ENCODE results near the gene ESR1.
A peak's percentile ranks its signal among the peaks of the same experiment; 100 is the strongest.

The ESR1 gene

DNA sequence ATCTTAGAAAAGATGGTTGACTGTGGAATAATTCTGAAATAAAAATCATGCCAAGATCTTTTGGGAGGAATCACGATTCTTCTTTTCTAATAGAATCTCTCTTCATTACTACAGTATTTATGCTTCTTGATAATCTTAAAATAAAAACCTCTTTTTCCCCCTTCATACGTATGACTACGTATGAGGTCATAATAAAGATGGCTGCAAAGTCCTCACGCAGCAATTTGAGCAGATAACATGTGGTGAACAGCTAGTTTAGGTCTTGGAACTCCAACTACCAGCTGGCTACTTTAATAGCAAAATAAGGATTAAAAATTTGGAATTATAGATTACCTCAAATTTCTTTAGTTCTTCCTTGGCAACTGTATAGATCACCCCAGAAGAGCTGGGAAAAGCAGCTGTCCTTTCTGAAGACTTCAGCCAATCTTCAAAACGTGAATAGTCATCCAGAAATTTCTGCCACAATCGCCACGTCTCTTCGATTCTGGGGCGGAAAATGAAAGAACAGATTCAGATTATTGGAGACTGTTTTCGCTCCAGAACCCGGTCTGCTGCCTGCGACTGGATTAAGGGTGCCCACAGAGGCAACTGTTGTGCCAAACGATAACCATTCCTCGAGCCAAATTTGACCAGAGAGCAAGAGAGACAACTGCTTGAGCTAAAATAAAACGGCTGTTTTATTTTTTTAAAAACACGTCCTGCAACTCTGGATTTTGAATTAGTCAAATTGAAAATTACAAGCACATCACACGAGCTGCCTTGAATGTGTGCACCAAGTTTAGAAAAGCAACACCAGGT, 347.3 kb downstream of the ESR1 start:
- H3K9me3 Mint-ChIP-seq: no peaks in the 10 kb centered on the region
- H3K27me3 Mint-ChIP-seq: no peaks in the 10 kb centered on the region
- no peak overlapping the region for H3K27ac Mint-ChIP-seq
- peaks cover 11% of the 10 kb centered on the region for H3K36me3 Mint-ChIP-seq
- H3K4me3 Mint-ChIP-seq: no peak overlapping the region
- H3K4me1 Mint-ChIP-seq: peaks cover 4% of the 10 kb centered on the region

DNA sequence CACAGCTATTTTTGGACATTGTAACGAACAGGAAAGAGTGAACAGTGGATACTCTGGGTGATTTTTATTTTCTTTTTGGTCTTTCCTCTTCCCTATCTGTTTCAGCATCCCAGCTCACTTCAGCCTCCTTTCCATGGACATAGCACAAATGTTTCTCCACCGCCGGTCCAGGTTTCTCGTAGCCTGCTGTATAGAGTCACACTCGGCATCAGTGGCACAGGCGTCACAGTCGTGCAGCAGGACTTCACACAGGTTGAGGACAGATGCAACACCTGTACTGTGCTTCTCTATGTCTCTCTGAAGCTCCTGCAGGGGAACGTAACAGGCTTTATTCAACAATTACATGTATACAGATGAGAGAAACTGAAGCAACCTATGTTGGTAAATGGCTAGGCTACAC, 348.3 kb downstream of the ESR1 start:
- Mint-ChIP-seq H3K27ac (peak overlapping the region; percentile 25), H3K9me3 (no peaks in the 10 kb centered on the region), H3K36me3 (peaks cover 14% of the 10 kb centered on the region), H3K27me3 (no peaks in the 10 kb centered on the region), H3K4me3 (no peak overlapping the region), H3K4me1 (peaks cover 13% of the 10 kb centered on the region)

DNA sequence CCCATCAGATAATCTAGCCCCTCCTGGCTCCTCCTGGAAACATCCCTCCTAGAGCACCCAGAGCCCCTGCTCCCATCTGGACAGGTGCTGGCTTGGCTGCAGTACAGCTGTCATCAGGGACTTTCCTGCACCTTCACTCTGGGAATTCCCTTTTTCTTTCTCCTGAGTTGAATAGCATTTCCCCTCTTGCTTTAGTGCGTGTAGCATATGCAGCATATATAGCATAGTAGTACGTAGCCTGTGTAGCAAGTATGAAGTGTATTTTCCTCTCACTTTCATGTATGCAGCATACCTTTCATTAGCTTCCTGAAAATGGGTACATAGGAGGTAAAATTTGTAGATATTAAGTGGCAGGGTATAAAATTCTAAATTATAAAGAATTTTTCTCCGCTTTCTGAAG, 352.9 kb downstream of the ESR1 start:
- Mint-ChIP-seq H3K36me3 (peaks cover 15% of the 10 kb centered on the region), H3K4me1 (peaks cover 32% of the 10 kb centered on the region)

DNA sequence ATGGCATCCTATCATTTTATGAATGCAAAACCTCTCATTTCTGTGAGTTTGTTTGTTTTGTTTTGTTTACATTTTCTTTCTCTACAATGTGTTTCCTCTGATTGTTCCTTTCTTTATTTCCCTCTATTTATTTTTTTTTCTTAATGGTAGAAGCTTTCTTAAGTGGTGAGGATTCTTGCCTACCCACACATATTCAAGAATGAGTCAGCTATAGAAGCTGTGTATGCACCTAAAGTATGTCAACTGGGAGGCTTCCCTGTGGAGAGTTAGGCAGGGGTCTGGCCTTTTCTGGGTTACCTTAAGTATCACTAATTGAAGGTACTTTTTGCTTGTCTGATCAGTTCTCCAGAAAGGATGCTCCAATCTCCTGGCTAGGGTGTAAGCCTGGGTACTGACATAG, 354.0 kb downstream of the ESR1 start:
- Mint-ChIP-seq H3K4me3 (peak overlapping the region; percentile 1), H3K4me1 (peaks cover 33% of the 10 kb centered on the region), H3K36me3 (peaks cover 14% of the 10 kb centered on the region), H3K9me3 (no peaks in the 10 kb centered on the region), H3K27me3 (no peaks in the 10 kb centered on the region), H3K27ac (peak overlapping the region; percentile 89)

More for the DNA sequence above, 352.9 kb downstream of the ESR1 start:
- Mint-ChIP-seq H3K27me3 (no peaks in the 10 kb centered on the region), H3K4me3 (peak overlapping the region; percentile 43), H3K9me3 (no peaks in the 10 kb centered on the region), H3K27ac (peak overlapping the region; percentile 98)

DNA sequence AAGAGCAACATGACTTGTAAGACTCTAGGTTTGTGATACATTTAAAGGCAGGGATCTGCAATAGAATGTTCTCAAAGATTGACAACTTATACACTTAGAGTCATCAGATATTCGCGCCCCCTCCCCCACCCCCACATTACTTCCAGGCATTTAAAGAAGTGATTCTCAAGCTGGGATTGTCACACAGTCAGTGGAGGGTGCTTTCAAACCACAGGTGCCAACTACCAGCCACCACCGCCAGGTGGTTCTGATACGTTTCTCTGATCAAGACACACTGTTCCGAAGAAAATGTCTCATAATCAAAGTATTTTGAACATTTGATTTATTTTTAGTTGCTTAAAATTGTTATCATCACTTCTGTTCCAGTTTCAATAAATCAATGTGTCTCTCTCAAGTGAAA, 357.5 kb downstream of the ESR1 start:
- peaks cover 43% of the 10 kb centered on the region for H3K4me1 Mint-ChIP-seq
- peaks cover 17% of the 10 kb centered on the region for H3K36me3 Mint-ChIP-seq
- H3K27ac Mint-ChIP-seq: no peak overlapping the region
- no peak overlapping the region for H3K4me3 Mint-ChIP-seq
- H3K27me3 Mint-ChIP-seq: no peaks in the 10 kb centered on the region
- H3K9me3 Mint-ChIP-seq: no peaks in the 10 kb centered on the region

DNA sequence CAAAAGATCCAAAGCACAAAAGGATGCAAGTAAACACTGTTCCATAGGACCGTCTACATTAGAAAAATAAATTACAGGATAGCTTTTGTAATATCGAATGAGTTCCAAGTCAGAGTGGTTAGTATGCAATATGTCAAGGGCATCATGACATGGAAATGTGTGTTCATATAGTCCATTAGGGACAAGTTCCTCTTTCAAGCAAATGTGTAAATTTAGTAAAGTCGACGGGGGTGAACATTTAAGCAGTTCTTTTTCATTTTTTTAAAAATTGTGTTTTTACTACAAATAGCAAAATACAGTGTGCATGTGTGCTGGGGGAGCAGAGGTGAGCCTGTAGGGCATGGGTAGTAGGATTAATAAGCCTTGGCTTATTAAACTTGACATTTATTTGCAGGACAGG, 359.0 kb downstream of the ESR1 start:
- Mint-ChIP-seq H3K27me3 (no peaks in the 10 kb centered on the region), H3K9me3 (peaks cover 4% of the 10 kb centered on the region), H3K4me1 (peaks cover 45% of the 10 kb centered on the region), H3K27ac (no peak overlapping the region), H3K4me3 (no peak overlapping the region), H3K36me3 (peaks cover 25% of the 10 kb centered on the region)

DNA sequence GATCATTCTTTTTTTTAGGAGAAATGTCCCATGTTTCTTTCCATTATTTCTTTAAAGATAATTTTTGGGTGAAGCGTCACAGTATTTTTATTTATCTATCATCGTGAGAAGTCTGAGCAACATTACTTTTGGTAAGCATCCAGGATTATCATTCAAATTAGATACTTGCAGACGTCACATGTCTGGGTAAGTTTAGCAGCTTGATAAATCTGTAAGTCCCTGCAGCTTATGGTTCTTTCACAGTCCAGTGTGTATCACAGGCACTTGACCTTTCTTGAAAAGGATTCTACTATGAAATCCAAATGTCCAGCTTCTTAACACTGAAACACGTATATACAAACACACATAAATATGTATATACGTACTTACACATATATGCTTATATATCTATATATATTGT, 359.4 kb downstream of the ESR1 start:
- H3K9me3 Mint-ChIP-seq: peaks cover 5% of the 10 kb centered on the region

DNA sequence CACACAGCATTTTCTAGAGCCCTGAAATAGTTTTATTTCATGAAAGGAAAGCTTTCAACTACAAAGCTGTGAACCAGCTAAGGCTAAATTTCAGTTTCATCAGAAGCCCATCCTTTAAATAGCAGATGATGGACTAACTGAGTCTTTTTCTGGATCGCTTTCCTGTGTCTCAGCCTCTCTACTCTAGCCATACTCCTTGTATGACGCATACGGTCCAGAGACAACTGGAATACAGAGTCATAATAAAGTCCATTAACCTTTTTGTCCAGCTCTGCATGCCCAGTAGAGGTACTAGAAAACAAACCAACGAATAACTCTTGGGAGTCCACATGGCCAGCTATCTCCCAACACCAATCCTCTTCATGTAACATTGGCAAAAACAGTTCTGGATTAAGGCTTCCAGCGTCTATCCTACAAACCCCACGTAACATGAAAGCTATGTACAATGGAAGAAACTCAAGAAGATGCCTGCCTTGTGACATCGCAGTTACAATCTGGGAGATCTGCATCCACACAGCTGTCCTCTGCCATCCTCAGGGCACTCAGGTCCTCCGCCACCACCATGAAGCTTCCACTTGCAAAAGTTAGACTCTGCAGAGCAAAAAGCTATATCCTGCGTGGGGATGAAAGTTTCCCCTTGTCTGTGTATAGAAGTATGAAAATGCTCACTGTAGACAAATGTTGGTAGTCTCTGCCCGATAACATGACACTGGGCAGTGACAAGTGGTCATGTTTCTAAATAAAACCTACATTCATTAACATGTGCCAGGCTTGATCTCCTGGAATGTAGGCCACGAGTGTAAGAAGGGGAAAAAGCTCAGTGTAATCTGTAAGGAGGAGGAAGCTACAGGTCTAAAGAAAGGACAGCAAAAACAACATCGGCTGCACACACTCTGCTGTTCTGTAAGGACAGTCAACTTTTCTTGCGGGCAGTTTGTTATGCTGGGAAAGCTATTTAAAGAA, 360.4 kb downstream of the ESR1 start:
- Mint-ChIP-seq H3K27me3 (no peaks in the 10 kb centered on the region), H3K4me3 (no peak overlapping the region), H3K36me3 (peaks cover 23% of the 10 kb centered on the region), H3K9me3 (peaks cover 5% of the 10 kb centered on the region), H3K4me1 (peaks cover 45% of the 10 kb centered on the region), H3K27ac (peak overlapping the region; percentile 95)

More for the DNA sequence above, 359.4 kb downstream of the ESR1 start:
- H3K4me3 Mint-ChIP-seq: no peak overlapping the region
- H3K27ac Mint-ChIP-seq: no peak overlapping the region
- H3K4me1 Mint-ChIP-seq: peaks cover 45% of the 10 kb centered on the region
- peaks cover 26% of the 10 kb centered on the region for H3K36me3 Mint-ChIP-seq
- no peaks in the 10 kb centered on the region for H3K27me3 Mint-ChIP-seq

DNA sequence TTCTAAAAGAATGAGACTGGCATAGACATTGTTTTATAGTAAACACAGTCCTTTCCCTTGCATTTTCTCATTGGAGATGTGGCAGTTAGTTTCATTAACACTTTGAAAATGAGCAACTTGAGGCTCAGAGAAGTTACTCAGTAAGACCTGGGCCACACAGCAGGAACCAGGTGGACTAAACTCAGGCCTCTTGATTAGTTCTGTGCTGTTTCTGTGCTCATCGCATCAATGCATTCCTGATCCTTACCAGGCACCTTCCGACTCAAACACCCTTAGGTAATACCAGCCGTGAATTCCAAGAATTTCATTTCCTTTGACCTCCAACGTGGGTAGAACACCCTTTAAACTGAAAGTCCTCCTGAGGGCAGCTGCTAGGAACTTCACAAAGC, 362.8 kb downstream of the ESR1 start:
- H3K27me3 Mint-ChIP-seq: no peaks in the 10 kb centered on the region
- peaks cover 58% of the 10 kb centered on the region for H3K4me1 Mint-ChIP-seq
- H3K27ac Mint-ChIP-seq: peak overlapping the region; percentile 96
- peaks cover 34% of the 10 kb centered on the region for H3K36me3 Mint-ChIP-seq
- H3K9me3 Mint-ChIP-seq: peaks cover 5% of the 10 kb centered on the region
- peak overlapping the region; percentile 85 for H3K4me3 Mint-ChIP-seq

DNA sequence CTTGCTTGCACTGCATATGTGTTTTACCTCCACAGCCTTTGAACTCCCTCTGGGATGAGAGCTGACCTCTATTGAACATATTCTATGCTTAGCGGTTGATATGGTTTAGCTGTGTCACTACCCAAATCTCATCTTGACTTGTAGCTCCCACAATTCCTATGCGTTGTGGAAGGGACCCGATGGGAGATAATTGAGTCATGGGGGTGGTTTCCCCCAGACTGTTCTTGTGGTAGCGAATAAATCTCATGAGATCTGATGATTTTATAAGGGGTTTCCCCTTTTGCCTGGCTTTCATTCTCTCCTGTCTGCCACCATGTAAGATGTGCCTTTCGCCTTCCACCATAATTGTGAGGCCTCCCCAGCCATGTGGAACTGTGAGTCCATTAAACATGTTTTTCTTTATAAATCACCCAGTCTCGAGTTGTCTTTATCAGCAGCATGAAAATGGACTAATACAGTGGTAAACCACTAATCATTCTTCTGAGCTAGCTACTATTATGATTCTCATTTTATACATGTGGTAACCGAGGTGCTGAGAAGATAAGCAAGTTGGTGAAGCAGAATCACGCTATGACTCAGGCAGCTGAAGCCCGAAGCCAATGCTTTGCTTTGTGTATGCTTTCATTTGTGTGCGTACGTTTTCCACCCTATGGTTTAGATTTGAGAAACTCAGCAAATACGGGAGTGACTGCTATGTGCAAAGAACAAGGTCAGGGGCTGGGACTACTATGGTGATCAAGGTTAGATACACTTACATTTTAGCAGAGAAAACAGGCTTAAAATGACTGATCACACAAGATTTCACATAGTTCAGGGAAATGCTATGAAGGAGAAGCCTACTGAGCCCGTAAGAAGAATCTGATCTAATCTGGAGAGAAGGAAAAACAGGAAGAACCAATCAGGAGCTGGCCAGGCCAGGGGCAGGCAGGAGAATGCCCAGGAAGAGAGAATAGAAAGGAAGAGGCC, 363.5 kb downstream of the ESR1 start:
- Mint-ChIP-seq H3K27me3 (no peaks in the 10 kb centered on the region), H3K4me3 (peak overlapping the region; percentile 85), H3K4me1 (peaks cover 65% of the 10 kb centered on the region), H3K36me3 (peaks cover 40% of the 10 kb centered on the region), H3K9me3 (peaks cover 5% of the 10 kb centered on the region), H3K27ac (peak overlapping the region; percentile 96)

DNA sequence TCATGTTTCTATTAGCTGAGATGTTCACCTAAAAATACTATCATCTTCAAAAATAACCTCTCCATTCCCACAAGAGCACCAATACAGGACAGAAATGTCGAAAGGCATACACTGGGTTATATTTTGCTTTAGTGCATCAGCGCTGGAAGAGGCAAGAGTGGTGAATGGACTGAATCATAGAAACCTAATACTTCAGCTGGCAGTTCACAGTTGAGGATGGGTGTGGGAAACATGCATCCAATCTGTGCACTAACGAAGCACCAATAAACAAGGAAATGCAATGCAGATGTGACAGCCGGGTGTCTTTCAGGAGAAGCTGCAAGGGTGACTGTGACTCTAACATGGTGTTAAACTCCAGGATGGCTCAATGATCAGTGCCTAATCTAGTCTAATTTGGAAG, 365.8 kb downstream of the ESR1 start:
- Mint-ChIP-seq H3K27ac (peak overlapping the region; percentile 59), H3K4me1 (peaks cover 56% of the 10 kb centered on the region), H3K36me3 (peaks cover 36% of the 10 kb centered on the region)

DNA sequence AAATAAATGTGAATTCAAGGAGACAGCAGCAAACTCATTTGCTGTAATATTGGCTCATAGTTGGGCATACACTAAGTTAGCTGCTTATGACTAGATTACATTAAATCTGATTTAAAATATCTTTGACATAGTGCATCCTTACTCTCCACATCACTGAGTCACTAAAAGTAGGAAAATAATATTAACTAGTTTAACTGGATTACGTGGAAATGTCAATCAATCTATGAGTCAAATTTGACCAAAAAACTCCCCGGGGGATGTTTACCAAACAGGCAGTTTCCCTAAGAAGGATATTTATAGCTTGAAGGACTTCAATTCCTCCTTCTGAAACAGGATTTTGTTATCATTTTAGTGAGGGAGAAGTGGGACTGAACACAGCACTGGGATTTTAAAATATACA, 366.5 kb downstream of the ESR1 start:
- H3K27ac Mint-ChIP-seq: peak overlapping the region; percentile 46
- H3K4me1 Mint-ChIP-seq: peaks cover 52% of the 10 kb centered on the region
- H3K27me3 Mint-ChIP-seq: no peaks in the 10 kb centered on the region
- peak overlapping the region; percentile 4 for H3K4me3 Mint-ChIP-seq
- H3K36me3 Mint-ChIP-seq: peaks cover 33% of the 10 kb centered on the region
- peaks cover 5% of the 10 kb centered on the region for H3K9me3 Mint-ChIP-seq

More for the DNA sequence above, 365.8 kb downstream of the ESR1 start:
- H3K4me3 Mint-ChIP-seq: peak overlapping the region; percentile 4
- peaks cover 5% of the 10 kb centered on the region for H3K9me3 Mint-ChIP-seq
- no peaks in the 10 kb centered on the region for H3K27me3 Mint-ChIP-seq

DNA sequence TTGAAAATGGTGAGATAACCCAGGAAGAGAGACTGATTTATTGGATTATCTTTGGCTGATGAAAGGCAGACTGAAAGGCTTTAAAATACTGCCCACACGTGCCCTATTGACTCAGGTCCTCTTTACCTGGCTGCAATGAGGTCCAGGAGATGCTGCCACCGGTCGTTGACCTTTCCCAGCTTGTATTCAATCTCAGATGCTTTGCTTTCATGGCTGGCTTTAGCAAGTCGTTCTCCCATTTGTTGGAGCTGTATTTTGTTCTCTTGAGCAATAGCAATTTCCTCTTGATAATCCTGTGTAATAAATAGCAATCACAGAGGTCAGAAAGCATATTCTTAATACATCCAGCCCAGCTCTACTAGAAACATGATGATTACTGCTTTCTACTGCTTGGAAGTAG, 368.8 kb downstream of the ESR1 start:
- Mint-ChIP-seq H3K9me3 (peaks cover 3% of the 10 kb centered on the region), H3K4me1 (peaks cover 53% of the 10 kb centered on the region), H3K36me3 (peaks cover 27% of the 10 kb centered on the region), H3K4me3 (no peak overlapping the region), H3K27ac (peak overlapping the region; percentile 51), H3K27me3 (no peaks in the 10 kb centered on the region)
